NOMO-1 treated with dmso at 0.1 percent for 144 hours (cell line): ENCODE results near the gene HERC6.
"Not testable (repeated sequence)": the region's sequence is repeated elsewhere in the genome, so short reads cannot be mapped to it uniquely, and the experiment has no call there.

Source experiments
- DNase-seq: peaks from one replicate; lab custom pipeline; 2025; ENCODE audit not compliant: unreplicated experiment; lab: John Stamatoyannopoulos, UW

The HERC6 gene

GRCh38 chr4:88445252-88445651, 66.6 kb downstream of the HERC6 start:
- DNase-seq, result no peak

GRCh38 chr4:88446124-88446523, 67.5 kb downstream of the HERC6 start:
- DNase-seq, result no peak

- no peak for DNase-seq
Observed at GRCh38 chr4:88447371-88448095, 68.9 kb downstream of the HERC6 start.

- not testable (repeated sequence) for DNase-seq
Observed at GRCh38 chr4:88448211-88448765, 69.6 kb downstream of the HERC6 start.

- DNase-seq, result no peak
Observed at GRCh38 chr4:88448889-88449288, 70.2 kb downstream of the HERC6 start.

GRCh38 chr4:88449290-88449689, 70.6 kb downstream of the HERC6 start:
- no peak for DNase-seq

GRCh38 chr4:88451205-88451604, 72.6 kb downstream of the HERC6 start:
- no peak for DNase-seq

GRCh38 chr4:88452912-88453311, 74.3 kb downstream of the HERC6 start:
- no peak for DNase-seq

GRCh38 chr4:88456670-88457306, 78.1 kb downstream of the HERC6 start, which contains the start of gene HERC5:
Gene HERC5, plus strand, starts transcription at chr4:88457119. Its CDS starts 151 bp downstream, at chr4:88457270.
- peak; percentile 73 for DNase-seq

GRCh38 chr4:88457307-88458103, 78.9 kb downstream of the HERC6 start:
- DNase-seq, result no peak

- no peak for DNase-seq
Observed at GRCh38 chr4:88458104-88458740, 79.6 kb downstream of the HERC6 start.

GRCh38 chr4:88465653-88466192, 87.1 kb downstream of the HERC6 start:
- DNase-seq, result no peak

GRCh38 chr4:88467392-88467791, 88.7 kb downstream of the HERC6 start:
- no peak for DNase-seq

- DNase-seq, result no peak
Observed at GRCh38 chr4:88477229-88477860, 98.7 kb downstream of the HERC6 start.

- DNase-seq, result no peak
Observed at GRCh38 chr4:88478247-88478646, 99.6 kb downstream of the HERC6 start.

- DNase-seq, result no peak
Observed at GRCh38 chr4:88481537-88481936, 102.9 kb downstream of the HERC6 start.

- no peak for DNase-seq
Observed at GRCh38 chr4:88489100-88489761, 110.6 kb downstream of the HERC6 start.
